HL-60 (cell line): Measurements from ENCODE around the gene PTPRN2.

Experiments used
- DNase-seq, 2 experiments: peaks; one replicate each; pipeline ENCODE4 v3.0.0-alpha.2; 2010 to 2020; ENCODE audit warnings: low read depth in 1 of 2, low spot score in 1 of 2
- H3K27ac ChIP-seq: fragments of 250-450 bp; sonication (Bioruptor Pico); replicated peaks from 2 replicates; pipeline ENCODE4 v1.5.1; 2020; ENCODE audit warnings: mild to moderate bottlenecking, moderate library complexity
- H3K27me3 ChIP-seq: fragments of 250-450 bp; sonication (Bioruptor Pico); 2 replicates; pipeline ENCODE4 v1.5.1; 2021; ENCODE audit warnings: mild to moderate bottlenecking, moderate library complexity; ENCODE audit not compliant: insufficient read depth, poor library complexity, severe bottlenecking
- H3K4me3 ChIP-seq: replicated peaks from 2 replicates; pipeline ENCODE4 v1.5.1; 2011; ENCODE audit warnings: mild to moderate bottlenecking, control low read depth, low read length; ENCODE audit not compliant: insufficient read depth
- CTCF ChIP-seq: IDR thresholded peaks from one replicate; pipeline ENCODE4 v1.5.1; 2011; ENCODE audit warnings: low read length, control low read depth, inconsistent platforms; ENCODE audit not compliant: insufficient read depth
- GABPA ChIP-seq: IDR thresholded peaks from 2 replicates; pipeline ENCODE4 v1.6.1; 2012; ENCODE audit warnings: low read depth
- POLR2AphosphoS5 ChIP-seq: IDR thresholded peaks from 2 replicates; pipeline ENCODE4 v1.6.1; 2012; ENCODE audit warnings: low read depth
- SPI1 ChIP-seq: IDR thresholded peaks from 2 replicates; pipeline ENCODE4 v1.6.1; 2012; ENCODE audit warnings: low read depth, mild to moderate bottlenecking, borderline replicate concordance
- TF ChIP-seq, protein P1 (sequence below): IDR thresholded peaks from 2 replicates; pipeline ENCODE4 v1.6.1; 2012; ENCODE audit warnings: low read depth; ENCODE audit not compliant: insufficient replicate concordance

Gene PTPRN2

GRCh38 chr7:158186864-158187693 lies 400.5 kb downstream of the PTPRN2 start:
- no peaks in the 10 kb centered on the region for H3K27me3 ChIP-seq
- H3K27ac ChIP-seq, result no peak overlapping the region
- TF ChIP-seq CTCF (no peak), POLR2AphosphoS5 (no peak), GABPA (no peak), SPI1 (no peak)
- TF ChIP-seq, protein P1, sequence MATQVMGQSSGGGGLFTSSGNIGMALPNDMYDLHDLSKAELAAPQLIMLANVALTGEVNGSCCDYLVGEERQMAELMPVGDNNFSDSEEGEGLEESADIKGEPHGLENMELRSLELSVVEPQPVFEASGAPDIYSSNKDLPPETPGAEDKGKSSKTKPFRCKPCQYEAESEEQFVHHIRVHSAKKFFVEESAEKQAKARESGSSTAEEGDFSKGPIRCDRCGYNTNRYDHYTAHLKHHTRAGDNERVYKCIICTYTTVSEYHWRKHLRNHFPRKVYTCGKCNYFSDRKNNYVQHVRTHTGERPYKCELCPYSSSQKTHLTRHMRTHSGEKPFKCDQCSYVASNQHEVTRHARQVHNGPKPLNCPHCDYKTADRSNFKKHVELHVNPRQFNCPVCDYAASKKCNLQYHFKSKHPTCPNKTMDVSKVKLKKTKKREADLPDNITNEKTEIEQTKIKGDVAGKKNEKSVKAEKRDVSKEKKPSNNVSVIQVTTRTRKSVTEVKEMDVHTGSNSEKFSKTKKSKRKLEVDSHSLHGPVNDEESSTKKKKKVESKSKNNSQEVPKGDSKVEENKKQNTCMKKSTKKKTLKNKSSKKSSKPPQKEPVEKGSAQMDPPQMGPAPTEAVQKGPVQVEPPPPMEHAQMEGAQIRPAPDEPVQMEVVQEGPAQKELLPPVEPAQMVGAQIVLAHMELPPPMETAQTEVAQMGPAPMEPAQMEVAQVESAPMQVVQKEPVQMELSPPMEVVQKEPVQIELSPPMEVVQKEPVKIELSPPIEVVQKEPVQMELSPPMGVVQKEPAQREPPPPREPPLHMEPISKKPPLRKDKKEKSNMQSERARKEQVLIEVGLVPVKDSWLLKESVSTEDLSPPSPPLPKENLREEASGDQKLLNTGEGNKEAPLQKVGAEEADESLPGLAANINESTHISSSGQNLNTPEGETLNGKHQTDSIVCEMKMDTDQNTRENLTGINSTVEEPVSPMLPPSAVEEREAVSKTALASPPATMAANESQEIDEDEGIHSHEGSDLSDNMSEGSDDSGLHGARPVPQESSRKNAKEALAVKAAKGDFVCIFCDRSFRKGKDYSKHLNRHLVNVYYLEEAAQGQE, result no peak
- no peak overlapping the region for H3K4me3 ChIP-seq
- DNase-seq, result no peak

DNA sequence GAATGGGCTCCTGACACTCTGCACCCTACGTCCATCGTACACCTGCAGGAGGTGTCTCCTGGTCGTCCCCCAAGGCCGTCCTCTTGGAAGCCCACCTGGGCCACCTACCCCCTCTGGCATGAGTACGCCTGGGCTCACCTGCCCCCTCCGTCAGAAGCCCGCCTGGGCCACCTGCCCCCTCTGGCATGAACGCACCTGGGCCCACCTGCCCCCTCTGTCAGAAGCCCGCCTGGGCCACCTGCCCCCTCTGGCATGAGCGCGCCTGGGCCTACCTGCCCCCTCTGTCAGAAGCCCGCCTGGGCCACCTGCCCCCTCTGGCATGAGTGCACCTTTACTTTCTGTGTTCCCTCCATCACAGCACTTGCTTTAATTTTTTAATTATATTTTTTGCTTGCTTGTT lies 401.2 kb downstream of the PTPRN2 start:
- H3K4me3 ChIP-seq, result no peak overlapping the region
- no peaks in the 10 kb centered on the region for H3K27me3 ChIP-seq
- TF ChIP-seq SPI1 (no peak), POLR2AphosphoS5 (no peak), CTCF (no peak), GABPA (no peak)
- TF ChIP-seq, protein P1, result no peak
- no peak overlapping the region for H3K27ac ChIP-seq
- DNase-seq, result no peak

- H3K27me3 ChIP-seq, result no peaks in the 10 kb centered on the region
- no peak overlapping the region for H3K4me3 ChIP-seq
- TF ChIP-seq POLR2AphosphoS5, result no peak
- no peak for TF ChIP-seq CTCF
- no peak for TF ChIP-seq GABPA
- TF ChIP-seq, protein P1, result no peak
- H3K27ac ChIP-seq, result no peak overlapping the region
- no peak for DNase-seq
These were observed 402.0 kb downstream of the PTPRN2 start for GRCh38 chr7:158185653-158186052.
